GM18507 (cell line): ENCODE measurements around the gene CEACAM4.
A peak's percentile ranks its signal among the peaks of the same experiment; 100 is the strongest.

Experiments used
- DNase-seq: peaks from one replicate; pipeline ENCODE4 v3.0.0; 2011; ENCODE audit warnings: low read depth; ENCODE audit not compliant: insufficient read length; ENCODE audit errors: extremely low spot score
- FAIRE-seq: peaks from 2 replicates; lab custom pipeline; 2011; peaks lifted over from hg19 to GRCh38; lab: Jason Lieb, UNC

The CEACAM4 gene

GRCh38 chr19:41619018-41619556 is 7.8 kb downstream of the CEACAM4 start:
- FAIRE-seq (no peak), DNase-seq (no peak)

DNA sequence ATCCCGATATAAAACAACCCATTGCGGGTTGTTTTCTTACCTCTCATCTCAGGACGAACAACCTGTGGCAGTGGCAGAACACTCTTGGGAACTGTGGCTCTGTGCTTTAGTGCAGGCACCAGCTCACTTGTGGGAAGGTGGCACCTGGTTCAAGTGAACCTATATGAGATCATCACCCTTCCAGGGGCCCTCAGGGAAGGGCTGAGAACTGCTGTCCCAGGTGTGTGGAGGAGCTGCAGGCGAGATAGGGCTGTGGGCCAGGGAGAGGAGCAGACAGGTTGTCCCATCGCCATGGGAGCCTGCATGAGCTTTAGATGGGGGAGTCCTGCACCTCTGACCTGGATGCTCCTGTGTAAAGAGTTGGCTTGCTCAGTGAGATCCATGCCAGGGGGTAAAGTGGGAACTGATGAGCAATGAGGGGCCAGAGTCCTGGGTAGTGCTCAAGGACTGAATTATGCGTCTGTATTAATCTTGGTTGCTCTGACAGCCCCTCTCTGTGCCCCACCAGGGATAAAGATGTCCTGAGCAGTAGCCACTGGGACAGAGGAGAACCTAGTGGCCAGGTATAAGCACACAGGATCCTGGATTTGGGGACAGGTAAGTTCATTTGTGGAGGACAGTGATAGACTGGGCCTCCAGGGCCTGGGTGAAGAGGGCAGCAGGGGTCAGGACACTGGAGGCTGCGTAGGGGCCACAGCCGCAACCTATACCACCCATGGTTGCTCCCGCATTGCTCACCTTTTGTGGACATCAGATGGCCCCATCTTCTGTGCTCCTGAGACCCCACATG is 8.7 kb downstream of the CEACAM4 start:
- DNase-seq: no peak
- no peak for FAIRE-seq

GRCh38 chr19:41616792-41617621 is 9.9 kb downstream of the CEACAM4 start:
- DNase-seq (no peak), FAIRE-seq (no peak)

- no peak for FAIRE-seq
These were observed 11.7 kb downstream of the CEACAM4 start for GRCh38 chr19:41615207-41615606.

DNA sequence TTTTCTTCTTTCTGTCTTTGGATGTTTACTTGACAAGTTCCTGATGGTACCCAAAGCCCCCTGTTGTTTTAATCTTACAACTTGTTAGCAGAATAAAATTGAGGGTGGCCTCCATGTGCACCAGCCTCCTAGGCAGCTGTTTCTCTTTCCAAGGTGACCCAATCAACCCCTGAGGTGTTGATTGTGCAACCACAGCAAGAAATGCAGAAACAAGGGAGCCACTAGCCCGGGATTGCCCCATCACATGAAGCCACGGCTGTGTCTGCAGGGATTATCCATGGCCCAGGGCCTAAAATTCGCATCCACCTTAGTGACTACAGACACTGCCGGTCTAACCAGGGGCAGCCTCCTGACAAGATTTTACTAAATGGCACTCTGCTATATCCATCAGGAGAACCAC is 14.4 kb downstream of the CEACAM4 start:
- DNase-seq (no peak), FAIRE-seq (no peak)

More at GRCh38 chr19:41615207-41615606, 11.7 kb downstream of the CEACAM4 start:
- DNase-seq: no peak

- DNase-seq (no peak), FAIRE-seq (no peak)
These were observed 16.1 kb downstream of the CEACAM4 start for GRCh38 chr19:41610789-41611188.

DNA sequence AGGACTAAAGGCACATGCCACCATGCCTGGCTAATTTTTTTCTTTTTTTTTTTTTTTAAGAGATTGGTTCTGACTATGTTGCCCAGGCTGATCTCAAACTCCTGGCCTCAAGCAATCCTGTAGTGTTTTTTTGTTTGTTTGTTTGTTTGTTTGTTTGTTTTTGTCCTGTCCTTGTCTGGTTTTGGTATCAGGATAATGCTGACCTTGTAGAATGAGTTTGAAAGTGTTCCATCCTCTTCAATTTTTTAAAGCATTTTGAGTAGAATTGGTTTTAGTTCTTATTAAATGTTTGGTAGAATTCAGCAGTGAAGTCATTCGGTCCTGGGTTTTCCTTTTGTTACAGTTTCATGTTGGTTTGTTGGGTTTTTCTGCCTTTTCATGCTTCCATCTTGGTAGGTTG is 19.2 kb downstream of the CEACAM4 start:
- no peak for DNase-seq
- no peak for FAIRE-seq

- DNase-seq (no peak), FAIRE-seq (no peak)
These were observed 20.5 kb downstream of the CEACAM4 start for GRCh38 chr19:41606215-41606837.

DNA sequence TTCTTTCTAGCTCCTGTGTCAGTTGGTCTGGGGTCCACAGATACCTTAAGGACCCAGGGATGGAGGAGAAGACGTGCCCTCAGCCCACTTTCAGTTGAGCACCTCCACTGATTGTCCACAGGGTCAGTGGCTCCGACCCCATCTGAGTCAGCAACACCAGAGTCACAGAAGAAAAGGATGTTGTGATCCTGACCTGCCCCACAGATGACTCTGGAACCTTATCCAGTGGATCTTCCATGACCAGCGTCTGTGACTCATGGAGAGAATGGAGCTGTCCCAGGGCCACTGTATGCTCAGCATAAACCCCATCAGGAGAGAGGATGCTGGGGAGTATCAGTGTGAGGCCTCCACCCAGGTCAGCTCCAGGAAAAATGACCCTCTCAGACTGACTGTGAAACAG is 22.0 kb downstream of the CEACAM4 start:
- FAIRE-seq: no peak
- no peak for DNase-seq

- DNase-seq (no peak), FAIRE-seq (no peak)
These were observed 25.1 kb downstream of the CEACAM4 start for GRCh38 chr19:41601771-41602170.

GRCh38 chr19:41599175-41599966 is 27.5 kb downstream of the CEACAM4 start:
- no peak for FAIRE-seq

GRCh38 chr19:41597600-41598041 is 29.3 kb downstream of the CEACAM4 start:
- DNase-seq (peak; percentile 65), FAIRE-seq (peak; percentile 92)

More at GRCh38 chr19:41599175-41599966, 27.5 kb downstream of the CEACAM4 start:
- DNase-seq: no peak

DNA sequence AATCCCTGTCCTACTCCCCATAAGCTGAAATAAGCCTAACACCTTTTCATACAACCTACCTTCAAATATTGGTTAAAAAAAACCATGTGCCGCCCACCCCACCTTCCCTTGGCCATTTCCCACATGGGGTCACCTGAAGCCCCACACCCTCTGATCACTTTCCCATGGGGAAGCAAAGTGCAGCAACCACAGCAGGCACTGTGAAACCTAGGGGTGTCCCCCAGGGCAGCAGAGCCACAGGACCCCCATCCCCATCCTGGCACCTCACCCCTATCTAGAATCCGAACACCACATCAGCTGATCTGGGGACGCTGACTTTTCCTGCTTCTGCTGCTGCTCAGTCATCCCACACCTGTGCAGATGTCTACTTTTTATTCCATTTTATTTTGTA is 31.0 kb downstream of the CEACAM4 start:
- FAIRE-seq (no peak), DNase-seq (no peak)

- DNase-seq (peak; percentile 35), FAIRE-seq (peak; percentile 94)
These were observed 31.5 kb downstream of the CEACAM4 start for GRCh38 chr19:41595258-41595889.

DNA sequence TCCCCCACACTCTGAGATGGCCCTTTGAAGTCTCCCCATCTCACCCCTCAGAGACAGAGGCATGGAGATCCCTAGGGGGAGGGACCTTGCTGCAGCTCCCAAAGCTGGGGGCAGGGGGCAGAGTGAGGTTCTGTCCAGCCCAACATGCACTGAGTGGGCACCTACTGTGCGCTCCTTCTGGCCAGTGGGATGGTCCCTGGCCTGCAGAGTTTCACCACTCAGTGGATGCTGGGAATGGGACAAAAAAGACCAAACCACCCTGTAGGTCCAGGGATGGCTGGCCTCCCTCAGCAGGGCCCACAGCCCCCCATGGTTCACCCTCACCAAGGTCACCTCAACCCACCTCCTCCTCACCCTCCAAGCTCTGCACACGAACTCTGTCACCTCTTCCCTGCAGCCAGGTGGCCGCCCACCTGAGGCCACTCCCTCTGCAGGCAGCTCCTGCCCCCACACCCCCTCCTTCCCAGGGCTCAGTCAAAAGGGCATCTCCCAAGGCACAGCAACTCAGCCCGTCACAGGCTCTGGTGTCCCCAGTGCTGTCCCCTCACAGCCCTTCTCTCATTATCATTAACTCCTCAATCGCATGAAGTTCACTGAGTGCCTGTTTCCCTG is 34.8 kb downstream of the CEACAM4 start:
- no peak for FAIRE-seq
- no peak for DNase-seq

DNA sequence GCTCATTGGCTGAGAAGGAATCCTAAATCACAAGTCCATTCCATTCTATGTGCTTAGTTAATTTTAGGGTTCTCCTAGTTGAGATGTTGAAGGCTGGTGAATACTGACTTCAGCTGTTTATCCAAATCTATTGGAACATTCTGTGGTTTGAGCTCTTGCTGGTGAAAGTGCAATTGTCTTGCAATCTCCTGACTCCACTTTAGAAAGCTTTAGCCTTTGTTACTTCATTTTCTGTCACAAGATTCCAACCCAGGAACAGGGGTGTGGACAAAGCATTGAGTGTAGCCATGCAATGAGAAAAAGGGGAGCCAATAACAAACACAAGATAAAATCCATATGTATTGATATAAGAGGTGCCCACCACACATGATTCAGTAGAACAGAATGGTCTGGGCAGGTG is 35.9 kb downstream of the CEACAM4 start:
- FAIRE-seq (no peak), DNase-seq (no peak)

GRCh38 chr19:41589371-41589770 is 37.5 kb downstream of the CEACAM4 start:
- FAIRE-seq: no peak
- DNase-seq: no peak

GRCh38 chr19:41588497-41589209 is 38.2 kb downstream of the CEACAM4 start:
- FAIRE-seq: peak; percentile 71
- DNase-seq: no peak
